Adrenal gland (tissue), 12 donors: ENCODE measurements around the gene EPC1. TPM values are rescaled to one million over a fixed set of nuclear protein-coding genes. Genes with fewer than 3 reads are reported as not detected.

Experiments used
- DNase-seq, 7 donors: peaks; one replicate each; pipeline ENCODE4 v3.0.0-alpha.2; 2019 to 2020
- H3K27ac ChIP-seq, 5 donors: fragments of 200-600 bp; sonication (generic) in 4 of 5; 1 replicate in 3 of 5; 2 replicates in 2 of 5; pipeline versions ENCODE4 v1.5.1 to v1.8.0; 2016 to 2020; ENCODE audit warnings: mild to moderate bottlenecking in 1 of 5
- H3K27me3 ChIP-seq: fragments of 200-600 bp; 2 replicates; pipeline ENCODE4 v1.8.0; 2021
- H3K36me3 ChIP-seq, 2 donors: fragments of 200-600 bp; replicated peaks in 1 of 2; 1 replicate in 1 of 2; 2 replicates in 1 of 2; pipeline versions ENCODE4 v1.5.1 to v1.8.0; 2018 to 2022
- H3K4me1 ChIP-seq, 2 donors: fragments of 200-600 bp; replicated peaks in 1 of 2; 1 replicate in 1 of 2; 2 replicates in 1 of 2; pipeline versions ENCODE4 v1.5.1 to v1.8.0; 2018 to 2021
- H3K4me3 ChIP-seq, 4 donors: fragments of 200-600 bp; sonication (generic) in 3 of 4; one replicate each; pipeline ENCODE4 v1.5.1; 2016 to 2018
- H3K9me3 ChIP-seq, 3 donors: fragments of 200-600 bp; sonication (generic) in 1 of 3; replicated peaks in 1 of 3; 1 replicate in 2 of 3; 2 replicates in 1 of 3; pipeline versions ENCODE4 v1.5.1 to v1.8.0; 2016 to 2021
- POLR2A ChIP-seq, 2 donors: fragments of 450-650 bp; IDR thresholded peaks; one replicate each; pipeline ENCODE4 v1.6.1; 2017; ENCODE audit warnings: antibody characterized with exemption in 2 of 2, mild to moderate bottlenecking in 2 of 2, moderate library complexity in 1 of 2
- WGBS, 4 donors: extraction: QIAGEN DNeasy Blood & Tissue Kit in 2 of 4; methylation state at CpG; one replicate each; pipeline versions ENCODE4 v1.1.5 to v1.1.7; 2013 to 2017; 5-methylcytosine and 5-hydroxymethylcytosine counted together
- intact Hi-C, 2 donors: fragments of 100-400 bp; cut with DNase I; formaldehyde crosslinking; loops; one replicate each; pipeline versions ENCODE4 v1.14.1 to v1.15.0; 2022 to 2023
- polyA plus RNA-seq, 3 donors: library from polyadenylated mRNA; stranded (reverse); fragments of 200-250 nt in 2 of 3; fragments of 350-450 nt in 1 of 3; fragmentation: Illumina TruSeq in 1 of 3; extraction: RNeasy Lipid Tissue Mini Kit (QIAGEN cat#74804) in 1 of 3; gene quantifications; one replicate each; pipeline ENCODE4 v1.2.3, GENCODE V29; 2013 to 2014
- total RNA-seq, 9 donors: library from RNA; depleted of rRNA in 4 of 9; stranded (reverse); fragments of >200 nt in 4 of 9; fragments of 120-200 nt in 1 of 9; fragmentation: NEBNext Ultra II Directional in 1 of 9; extraction: Animal tissue kit (Norgen Biotek cat#: 25700) in 1 of 9; gene quantifications; one replicate each; pipeline versions ENCODE4 v1.1.0 to v1.2.4, GENCODE V29; 2013 to 2023
- TF ChIP-seq, protein P1 (sequence below), 6 experiments: fragments of 450-650 bp in 4 of 6; fragments of 200-600 bp in 2 of 6; sonication (generic) in 1 of 6; IDR thresholded peaks; 1 replicate in 5 of 6; 2 replicates in 1 of 6; pipeline versions ENCODE4 v1.5.1 to v1.8.0; 2016 to 2021; ENCODE audit warnings: antibody characterized with exemption in 6 of 6, mild to moderate bottlenecking in 2 of 6, moderate library complexity in 1 of 6
- donor health status: healthy with polysubstance abuse.
- donor health status: Bipolar disorder and iron deficiency.
- donor health status: DM: yes; HTN: yes; CAD: no.
- donor health status: DM: no; HTN: no; CAD: no.
- donor health status: DM: no; HTN: no; CAD: no.
- donor health status: DM: yes; HTN: yes; CAD: no.

The EPC1 gene
- total and polyA plus RNA-seq, 12 donors: 10.9 to 43.6 (median 24.4) TPM

GRCh38 chr10:32321016-32321631 lies 25.8 kb downstream of the EPC1 start:
- intact Hi-C loops: no loop called here
- TF ChIP-seq, protein P1, sequence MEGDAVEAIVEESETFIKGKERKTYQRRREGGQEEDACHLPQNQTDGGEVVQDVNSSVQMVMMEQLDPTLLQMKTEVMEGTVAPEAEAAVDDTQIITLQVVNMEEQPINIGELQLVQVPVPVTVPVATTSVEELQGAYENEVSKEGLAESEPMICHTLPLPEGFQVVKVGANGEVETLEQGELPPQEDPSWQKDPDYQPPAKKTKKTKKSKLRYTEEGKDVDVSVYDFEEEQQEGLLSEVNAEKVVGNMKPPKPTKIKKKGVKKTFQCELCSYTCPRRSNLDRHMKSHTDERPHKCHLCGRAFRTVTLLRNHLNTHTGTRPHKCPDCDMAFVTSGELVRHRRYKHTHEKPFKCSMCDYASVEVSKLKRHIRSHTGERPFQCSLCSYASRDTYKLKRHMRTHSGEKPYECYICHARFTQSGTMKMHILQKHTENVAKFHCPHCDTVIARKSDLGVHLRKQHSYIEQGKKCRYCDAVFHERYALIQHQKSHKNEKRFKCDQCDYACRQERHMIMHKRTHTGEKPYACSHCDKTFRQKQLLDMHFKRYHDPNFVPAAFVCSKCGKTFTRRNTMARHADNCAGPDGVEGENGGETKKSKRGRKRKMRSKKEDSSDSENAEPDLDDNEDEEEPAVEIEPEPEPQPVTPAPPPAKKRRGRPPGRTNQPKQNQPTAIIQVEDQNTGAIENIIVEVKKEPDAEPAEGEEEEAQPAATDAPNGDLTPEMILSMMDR (IDR thresholded peaks at IDR 0.05): no peak
- TF ChIP-seq POLR2A (IDR thresholded peaks at IDR 0.05): no peak
- no peak overlapping the region for H3K4me3 ChIP-seq
- WGBS, 4 donors: 95 to 99% (median 97%) methylated on average over 4 of the region's 4 CpGs
- DNase-seq: no peak
- peaks cover 37 to 85% of the 10 kb centered on the region in 2 donors for H3K4me1 ChIP-seq
- no peaks in the 10 kb centered on the region for H3K36me3 ChIP-seq
- no peaks in the 10 kb centered on the region for H3K27me3 ChIP-seq
- H3K27ac ChIP-seq: no peak overlapping the region
- no peaks in the 10 kb centered on the region for H3K9me3 ChIP-seq

DNA sequence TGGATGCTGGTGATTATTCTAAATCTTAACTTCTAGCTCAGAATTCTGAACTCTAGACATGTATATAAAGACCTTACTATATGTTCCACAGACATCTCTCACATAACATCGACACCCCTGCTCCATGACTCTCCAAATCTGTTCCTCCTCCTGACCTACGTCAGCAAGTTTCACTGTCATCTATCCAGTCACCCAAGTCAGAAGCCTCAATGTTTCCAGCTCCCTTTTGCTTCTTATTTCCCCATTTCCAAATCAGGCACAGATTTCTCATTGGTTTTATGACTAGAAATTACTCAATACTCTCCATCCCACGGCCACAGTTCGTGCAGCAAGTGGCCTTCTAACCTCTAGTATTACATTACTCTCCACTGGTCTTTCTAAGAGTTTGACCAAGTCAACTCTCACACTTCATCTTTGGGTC lies 28.5 kb downstream of the EPC1 start:
- Histone ChIP-seq H3K27ac (peak overlapping the region in 4 of 5 donors; percentile 11 to 76 (median 42)), H3K9me3 (no peaks in the 10 kb centered on the region), H3K4me3 (no peak overlapping the region), H3K27me3 (no peaks in the 10 kb centered on the region), H3K36me3 (no peaks in the 10 kb centered on the region), H3K4me1 (peaks cover 36 to 89% of the 10 kb centered on the region in 2 donors)
- peak in 4 of 7 donors; percentile 33 to 60 (median 44) for DNase-seq
- TF ChIP-seq POLR2A (IDR thresholded peaks at IDR 0.05): no peak
- TF ChIP-seq, protein P1 (IDR thresholded peaks at IDR 0.05): no peak
- intact Hi-C loops: no loop called here
- 44 to 55% (median 49%) methylated on average over 4 of the region's 4 CpGs for WGBS, 4 donors

GRCh38 chr10:32317795-32318357 lies 29.1 kb downstream of the EPC1 start:
- intact Hi-C loops: no loop called here
- no peaks in the 10 kb centered on the region for H3K36me3 ChIP-seq
- peaks cover 40 to 89% of the 10 kb centered on the region in 2 donors for H3K4me1 ChIP-seq
- peak overlapping the region in 4 of 5 donors; percentile 11 to 76 (median 42) for H3K27ac ChIP-seq
- no peak for TF ChIP-seq POLR2A (IDR thresholded peaks at IDR 0.05)
- TF ChIP-seq, protein P1 (IDR thresholded peaks at IDR 0.05): no peak
- DNase-seq: no peak
- H3K4me3 ChIP-seq: no peak overlapping the region
- no peaks in the 10 kb centered on the region for H3K9me3 ChIP-seq
- WGBS, 4 donors: 56 to 67% (median 62%) methylated on average over 6 of the region's 6 CpGs
- no peaks in the 10 kb centered on the region for H3K27me3 ChIP-seq

GRCh38 chr10:32315424-32315823 lies 31.5 kb downstream of the EPC1 start:
- intact Hi-C loops: no loop called here
- H3K4me1 ChIP-seq: peaks cover 40 to 84% of the 10 kb centered on the region in 2 donors
- no peaks in the 10 kb centered on the region for H3K9me3 ChIP-seq
- H3K4me3 ChIP-seq: no peak overlapping the region
- no peak overlapping the region for H3K27ac ChIP-seq
- WGBS, 4 donors: 70 to 76% (median 70%) methylated on average over 3 of the region's 3 CpGs
- H3K27me3 ChIP-seq: no peaks in the 10 kb centered on the region
- TF ChIP-seq POLR2A (IDR thresholded peaks at IDR 0.05): no peak
- no peaks in the 10 kb centered on the region for H3K36me3 ChIP-seq
- no peak for DNase-seq
